Esophagus muscularis mucosa (tissue), 3 donors: ENCODE measurements around the gene NECTIN4.

ENCODE experiments used
- POLR2AphosphoS5 ChIP-seq, 2 donors: sonication (generic); formaldehyde crosslinking; IDR thresholded peaks; one replicate each; pipeline ENCODE4 v1.6.1; 2017; ENCODE audit warnings: antibody characterized with exemption in 2 of 2
- TF ChIP-seq, protein P1 (sequence below), 3 experiments: fragments of 200-600 bp in 2 of 3; fragments of 450-650 bp in 1 of 3; sonication (generic) in 2 of 3; IDR thresholded peaks; one replicate each; pipeline ENCODE4 v1.5.1; 2017 to 2019; ENCODE audit warnings: antibody characterized with exemption in 3 of 3, mild to moderate bottlenecking in 2 of 3, moderate library complexity in 1 of 3

DNA sequence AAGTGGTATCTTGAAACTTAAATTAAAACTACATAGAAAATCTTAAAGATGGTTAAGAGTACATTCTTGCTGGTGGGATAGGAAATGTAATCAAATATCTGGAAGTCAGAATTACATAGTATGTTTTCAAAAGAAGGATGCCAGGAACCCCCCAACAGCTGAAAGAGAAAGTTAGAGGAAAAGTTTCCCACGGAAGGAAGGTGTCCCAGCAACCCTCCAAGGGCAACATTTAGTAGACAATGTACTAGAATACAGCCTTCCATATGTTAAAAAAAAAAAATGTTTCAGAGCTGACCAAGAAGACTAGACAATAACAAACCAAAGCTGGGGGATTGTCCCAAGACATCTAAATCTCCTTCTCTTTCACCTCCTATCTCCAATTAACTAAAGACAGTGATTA is 40.9 kb upstream of the NECTIN4 start:
- TF ChIP-seq, protein P1, sequence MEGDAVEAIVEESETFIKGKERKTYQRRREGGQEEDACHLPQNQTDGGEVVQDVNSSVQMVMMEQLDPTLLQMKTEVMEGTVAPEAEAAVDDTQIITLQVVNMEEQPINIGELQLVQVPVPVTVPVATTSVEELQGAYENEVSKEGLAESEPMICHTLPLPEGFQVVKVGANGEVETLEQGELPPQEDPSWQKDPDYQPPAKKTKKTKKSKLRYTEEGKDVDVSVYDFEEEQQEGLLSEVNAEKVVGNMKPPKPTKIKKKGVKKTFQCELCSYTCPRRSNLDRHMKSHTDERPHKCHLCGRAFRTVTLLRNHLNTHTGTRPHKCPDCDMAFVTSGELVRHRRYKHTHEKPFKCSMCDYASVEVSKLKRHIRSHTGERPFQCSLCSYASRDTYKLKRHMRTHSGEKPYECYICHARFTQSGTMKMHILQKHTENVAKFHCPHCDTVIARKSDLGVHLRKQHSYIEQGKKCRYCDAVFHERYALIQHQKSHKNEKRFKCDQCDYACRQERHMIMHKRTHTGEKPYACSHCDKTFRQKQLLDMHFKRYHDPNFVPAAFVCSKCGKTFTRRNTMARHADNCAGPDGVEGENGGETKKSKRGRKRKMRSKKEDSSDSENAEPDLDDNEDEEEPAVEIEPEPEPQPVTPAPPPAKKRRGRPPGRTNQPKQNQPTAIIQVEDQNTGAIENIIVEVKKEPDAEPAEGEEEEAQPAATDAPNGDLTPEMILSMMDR (IDR thresholded peaks at IDR 0.05), result no peak
- no peak for TF ChIP-seq POLR2AphosphoS5 (IDR thresholded peaks at IDR 0.05)
